Measurements from ENCODE around the gene PTK6.

DNA sequence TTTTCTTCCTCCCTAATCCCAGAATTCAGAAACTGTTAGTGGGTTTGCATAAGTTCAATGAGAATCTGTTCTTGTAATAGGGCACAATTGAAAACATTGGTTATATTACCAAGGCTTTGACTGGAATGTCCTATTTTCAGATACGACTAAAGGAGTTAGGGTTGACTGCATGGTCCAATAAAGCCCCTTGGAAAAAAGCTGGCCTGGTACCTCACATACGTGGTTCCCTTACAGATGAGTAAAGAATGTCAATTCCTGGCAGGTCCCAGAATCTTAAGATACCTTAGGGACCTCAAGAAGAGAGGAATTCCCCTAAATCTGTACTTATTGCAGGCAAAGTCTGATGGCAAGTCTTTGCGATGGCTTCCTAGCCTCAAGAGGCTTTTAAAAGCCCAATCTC is 12.0 kb downstream of the PTK6 start:
- TF ChIP-seq POLR2A (IDR thresholded peaks at IDR 0.05): no peak
- TF ChIP-seq, protein P1, sequence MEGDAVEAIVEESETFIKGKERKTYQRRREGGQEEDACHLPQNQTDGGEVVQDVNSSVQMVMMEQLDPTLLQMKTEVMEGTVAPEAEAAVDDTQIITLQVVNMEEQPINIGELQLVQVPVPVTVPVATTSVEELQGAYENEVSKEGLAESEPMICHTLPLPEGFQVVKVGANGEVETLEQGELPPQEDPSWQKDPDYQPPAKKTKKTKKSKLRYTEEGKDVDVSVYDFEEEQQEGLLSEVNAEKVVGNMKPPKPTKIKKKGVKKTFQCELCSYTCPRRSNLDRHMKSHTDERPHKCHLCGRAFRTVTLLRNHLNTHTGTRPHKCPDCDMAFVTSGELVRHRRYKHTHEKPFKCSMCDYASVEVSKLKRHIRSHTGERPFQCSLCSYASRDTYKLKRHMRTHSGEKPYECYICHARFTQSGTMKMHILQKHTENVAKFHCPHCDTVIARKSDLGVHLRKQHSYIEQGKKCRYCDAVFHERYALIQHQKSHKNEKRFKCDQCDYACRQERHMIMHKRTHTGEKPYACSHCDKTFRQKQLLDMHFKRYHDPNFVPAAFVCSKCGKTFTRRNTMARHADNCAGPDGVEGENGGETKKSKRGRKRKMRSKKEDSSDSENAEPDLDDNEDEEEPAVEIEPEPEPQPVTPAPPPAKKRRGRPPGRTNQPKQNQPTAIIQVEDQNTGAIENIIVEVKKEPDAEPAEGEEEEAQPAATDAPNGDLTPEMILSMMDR (IDR thresholded peaks at IDR 0.05): no peak
